ENCODE results near the gene ARHGAP24. TPM values are rescaled to one million over a fixed set of nuclear protein-coding genes. Genes with fewer than 3 reads are reported as not detected.

The ARHGAP24 gene
- total RNA-seq, 1 experiment from 2014 or later, result 17.4 TPM

DNA sequence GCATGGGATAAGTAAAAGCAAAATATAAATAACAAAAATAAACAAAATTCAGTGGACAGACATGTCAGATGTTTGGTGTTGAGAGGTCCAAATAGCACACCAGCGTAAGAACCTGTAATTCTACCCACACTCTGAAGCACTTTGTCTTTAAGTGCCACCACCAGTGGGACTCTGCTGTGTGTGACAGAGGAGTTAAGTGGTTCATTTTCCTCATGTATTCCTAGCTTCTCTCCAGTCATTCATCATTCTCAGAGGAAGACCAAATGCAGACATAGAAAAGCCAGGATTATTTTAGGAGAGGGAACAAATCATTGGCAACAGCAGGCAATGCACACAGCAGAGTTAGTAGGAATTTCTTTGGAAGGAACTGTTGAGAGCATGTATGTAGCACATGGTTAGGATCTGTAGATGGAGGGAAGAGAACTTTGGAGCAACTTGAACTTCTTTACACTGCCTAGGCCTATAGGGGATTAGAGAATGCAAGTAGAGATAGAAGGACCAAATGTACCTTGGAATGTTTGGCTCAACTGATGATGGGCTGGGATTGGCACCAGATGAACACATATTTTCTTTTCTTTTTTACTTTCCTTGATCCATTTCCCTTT, 43.0 kb upstream of the ARHGAP24 start:
- Histone ChIP-seq H3K9me3 (ENCODE audit: control insufficient read depth, insufficient read depth, low read depth, low read length) (no peaks in the 10 kb centered on the region), H3K4me1 (ENCODE audit: control insufficient read depth, insufficient read depth, low read length) (no peaks in the 10 kb centered on the region; the same call in 1 of the 2 replicates), H3K27me3 (ENCODE audit: control insufficient read depth, insufficient read depth, low read length) (no peaks in the 10 kb centered on the region), H3K4me3 (ENCODE audit: low read depth in 2 of 2, low read length in 2 of 2) (no peak overlapping the region), H3K36me3 (ENCODE audit: control insufficient read depth, insufficient read depth, low read length) (no peaks in the 10 kb centered on the region), H3K27ac (ENCODE audit: low read length) (no peak overlapping the region)
- TF ChIP-seq, protein P1, sequence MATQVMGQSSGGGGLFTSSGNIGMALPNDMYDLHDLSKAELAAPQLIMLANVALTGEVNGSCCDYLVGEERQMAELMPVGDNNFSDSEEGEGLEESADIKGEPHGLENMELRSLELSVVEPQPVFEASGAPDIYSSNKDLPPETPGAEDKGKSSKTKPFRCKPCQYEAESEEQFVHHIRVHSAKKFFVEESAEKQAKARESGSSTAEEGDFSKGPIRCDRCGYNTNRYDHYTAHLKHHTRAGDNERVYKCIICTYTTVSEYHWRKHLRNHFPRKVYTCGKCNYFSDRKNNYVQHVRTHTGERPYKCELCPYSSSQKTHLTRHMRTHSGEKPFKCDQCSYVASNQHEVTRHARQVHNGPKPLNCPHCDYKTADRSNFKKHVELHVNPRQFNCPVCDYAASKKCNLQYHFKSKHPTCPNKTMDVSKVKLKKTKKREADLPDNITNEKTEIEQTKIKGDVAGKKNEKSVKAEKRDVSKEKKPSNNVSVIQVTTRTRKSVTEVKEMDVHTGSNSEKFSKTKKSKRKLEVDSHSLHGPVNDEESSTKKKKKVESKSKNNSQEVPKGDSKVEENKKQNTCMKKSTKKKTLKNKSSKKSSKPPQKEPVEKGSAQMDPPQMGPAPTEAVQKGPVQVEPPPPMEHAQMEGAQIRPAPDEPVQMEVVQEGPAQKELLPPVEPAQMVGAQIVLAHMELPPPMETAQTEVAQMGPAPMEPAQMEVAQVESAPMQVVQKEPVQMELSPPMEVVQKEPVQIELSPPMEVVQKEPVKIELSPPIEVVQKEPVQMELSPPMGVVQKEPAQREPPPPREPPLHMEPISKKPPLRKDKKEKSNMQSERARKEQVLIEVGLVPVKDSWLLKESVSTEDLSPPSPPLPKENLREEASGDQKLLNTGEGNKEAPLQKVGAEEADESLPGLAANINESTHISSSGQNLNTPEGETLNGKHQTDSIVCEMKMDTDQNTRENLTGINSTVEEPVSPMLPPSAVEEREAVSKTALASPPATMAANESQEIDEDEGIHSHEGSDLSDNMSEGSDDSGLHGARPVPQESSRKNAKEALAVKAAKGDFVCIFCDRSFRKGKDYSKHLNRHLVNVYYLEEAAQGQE (IDR thresholded peaks at IDR 0.05; ENCODE audit: insufficient read depth in 1 of 2, low read depth in 2 of 2, low read length in 1 of 2), result no peak
- TF ChIP-seq TCF7L2 (IDR thresholded peaks at IDR 0.05; ENCODE audit: low read depth, low read length) (no peak), SIN3A (IDR thresholded peaks at IDR 0.05; ENCODE audit: borderline replicate concordance, insufficient read depth, low read depth, low read length) (no peak), POLR2AphosphoS5 (IDR thresholded peaks at IDR 0.05; ENCODE audit: low read depth, low read length) (no peak)
- TF ChIP-seq, protein P2, sequence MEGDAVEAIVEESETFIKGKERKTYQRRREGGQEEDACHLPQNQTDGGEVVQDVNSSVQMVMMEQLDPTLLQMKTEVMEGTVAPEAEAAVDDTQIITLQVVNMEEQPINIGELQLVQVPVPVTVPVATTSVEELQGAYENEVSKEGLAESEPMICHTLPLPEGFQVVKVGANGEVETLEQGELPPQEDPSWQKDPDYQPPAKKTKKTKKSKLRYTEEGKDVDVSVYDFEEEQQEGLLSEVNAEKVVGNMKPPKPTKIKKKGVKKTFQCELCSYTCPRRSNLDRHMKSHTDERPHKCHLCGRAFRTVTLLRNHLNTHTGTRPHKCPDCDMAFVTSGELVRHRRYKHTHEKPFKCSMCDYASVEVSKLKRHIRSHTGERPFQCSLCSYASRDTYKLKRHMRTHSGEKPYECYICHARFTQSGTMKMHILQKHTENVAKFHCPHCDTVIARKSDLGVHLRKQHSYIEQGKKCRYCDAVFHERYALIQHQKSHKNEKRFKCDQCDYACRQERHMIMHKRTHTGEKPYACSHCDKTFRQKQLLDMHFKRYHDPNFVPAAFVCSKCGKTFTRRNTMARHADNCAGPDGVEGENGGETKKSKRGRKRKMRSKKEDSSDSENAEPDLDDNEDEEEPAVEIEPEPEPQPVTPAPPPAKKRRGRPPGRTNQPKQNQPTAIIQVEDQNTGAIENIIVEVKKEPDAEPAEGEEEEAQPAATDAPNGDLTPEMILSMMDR (IDR thresholded peaks at IDR 0.05), result no peak
- in situ Hi-C loops (cut with HindIII; ENCODE audit: low pct_unique_long_range_greater_than_20kb, low sequenced_read_pairs), result no loop called here
- ATAC-seq (no peak), DNase-seq (ENCODE audit: low read depth, low spot score) (no peak)
- intact Hi-C loops (cut with micrococcal nuclease; ENCODE audit: unreplicated experiment), result no loop called here
- CTCF ChIA-PET, result no interaction called here
- BruUV-seq (replicated peaks), result no TSS peak
- POLR2A ChIA-PET, result no interaction called here

DNA sequence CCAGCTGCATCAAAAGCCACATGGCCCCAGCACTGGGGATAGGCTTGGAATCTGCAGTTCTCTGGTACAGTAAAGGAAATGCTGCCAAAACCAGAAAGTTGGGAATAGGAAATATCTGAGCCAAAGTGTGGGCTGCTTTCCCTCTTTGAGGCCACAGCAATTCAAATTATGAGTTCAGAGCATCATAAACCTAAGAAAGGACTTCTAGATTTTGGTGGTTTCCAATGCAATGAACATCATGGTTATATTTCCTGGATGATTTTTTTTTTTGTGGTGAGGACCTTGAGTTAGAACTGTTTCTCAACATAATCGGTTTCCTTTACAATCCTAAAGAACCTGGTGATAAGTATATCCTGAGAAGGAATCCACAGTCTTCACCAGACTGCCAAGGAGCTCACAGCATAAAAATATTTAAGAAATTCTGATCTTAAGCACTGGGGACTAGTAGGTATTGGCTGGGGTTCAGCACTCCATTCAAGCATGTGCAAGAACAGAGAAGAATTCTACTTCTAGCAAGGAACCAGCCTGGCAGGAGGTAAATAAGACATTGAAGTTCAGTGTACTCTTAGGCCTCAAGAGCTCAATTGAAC, 29.8 kb upstream of the ARHGAP24 start:
- in situ Hi-C loops (cut with HindIII; ENCODE audit: low pct_unique_long_range_greater_than_20kb, low sequenced_read_pairs), result no loop called here

More for the DNA sequence above, 29.8 kb upstream of the ARHGAP24 start:
- no peaks in the 10 kb centered on the region for H3K36me3 ChIP-seq (ENCODE audit: control insufficient read depth, insufficient read depth, low read length)
- H3K27ac ChIP-seq (ENCODE audit: low read length), result no peak overlapping the region
- H3K27me3 ChIP-seq (ENCODE audit: control insufficient read depth, insufficient read depth, low read length), result no peaks in the 10 kb centered on the region
- H3K4me1 ChIP-seq (ENCODE audit: control insufficient read depth, insufficient read depth, low read length), result no peaks in the 10 kb centered on the region
- TF ChIP-seq POLR2AphosphoS5 (IDR thresholded peaks at IDR 0.05; ENCODE audit: low read depth, low read length) (no peak), SIN3A (IDR thresholded peaks at IDR 0.05; ENCODE audit: borderline replicate concordance, insufficient read depth, low read depth, low read length) (no peak), TCF7L2 (IDR thresholded peaks at IDR 0.05; ENCODE audit: low read depth, low read length) (no peak)
- TF ChIP-seq, protein P1 (IDR thresholded peaks at IDR 0.05; ENCODE audit: insufficient read depth in 1 of 2, low read depth in 2 of 2, low read length in 1 of 2), result no peak
- TF ChIP-seq, protein P2 (IDR thresholded peaks at IDR 0.05), result no peak
- H3K9me3 ChIP-seq (ENCODE audit: control insufficient read depth, insufficient read depth, low read depth, low read length), result no peaks in the 10 kb centered on the region
- ATAC-seq (no peak), DNase-seq (ENCODE audit: low read depth, low spot score) (no peak)
- ChIA-PET CTCF (no interaction called here), POLR2A (no interaction called here)
- BruUV-seq (replicated peaks), result no TSS peak
- intact Hi-C loops (cut with micrococcal nuclease; ENCODE audit: unreplicated experiment), result no loop called here
- H3K4me3 ChIP-seq (ENCODE audit: low read depth in 2 of 2, low read length in 2 of 2), result no peak overlapping the region
